CD14-positive monocyte (primary cell): ENCODE results near the gene UNG. TPM values are rescaled to one million over a fixed set of nuclear protein-coding genes. Genes with fewer than 3 reads are reported as not detected.

ENCODE experiments used
- DNase-seq, 3 donors: peaks; one replicate each; pipeline ENCODE4 v3.0.0-alpha.2; 2011 to 2022
- H2AFZ ChIP-seq: 2 replicates; pipeline ENCODE4 v1.6.0; 2012; ENCODE audit warnings: mild to moderate bottlenecking, low read depth, low read length, inconsistent platforms; ENCODE audit not compliant: insufficient read depth, poor library complexity, severe bottlenecking
- H3K27ac ChIP-seq, 2 donors: 1 replicate in 1 of 2; 2 replicates in 1 of 2; pipeline ENCODE4 v1.5.1; 2012 to 2013; ENCODE audit warnings: low read length in 2 of 2, control low read depth in 1 of 2, inconsistent platforms in 1 of 2, low read depth in 1 of 2, mild to moderate bottlenecking in 1 of 2
- H3K27me3 ChIP-seq, 2 donors: one replicate each; pipeline versions ENCODE4 v1.6.0 to v1.6.1; 2011 to 2013; ENCODE audit warnings: low read length in 2 of 2; ENCODE audit not compliant: control insufficient read depth in 2 of 2, insufficient read depth in 2 of 2
- H3K36me3 ChIP-seq, 2 donors: replicated peaks in 1 of 2; 1 replicate in 1 of 2; 2 replicates in 1 of 2; pipeline versions ENCODE4 v1.5.1 to v1.6.1; 2012 to 2013; ENCODE audit warnings: low read length in 2 of 2, control low read depth in 1 of 2, inconsistent platforms in 1 of 2, mild to moderate bottlenecking in 1 of 2; ENCODE audit not compliant: insufficient read depth in 2 of 2, control insufficient read depth in 1 of 2
- H3K4me1 ChIP-seq, 2 donors: 1 replicate in 1 of 2; 2 replicates in 1 of 2; pipeline versions ENCODE4 v1.5.1 to v1.6.1; 2012 to 2013; ENCODE audit warnings: low read length in 2 of 2, control low read depth in 1 of 2, inconsistent platforms in 1 of 2, mild to moderate bottlenecking in 1 of 2, moderate library complexity in 1 of 2; ENCODE audit not compliant: insufficient read depth in 2 of 2, control insufficient read depth in 1 of 2
- H3K4me2 ChIP-seq: replicated peaks from 2 replicates; pipeline ENCODE3; 2012; ENCODE audit warnings: low read length, moderate library complexity, mild to moderate bottlenecking; ENCODE audit not compliant: poor library complexity, severe bottlenecking; ENCODE audit errors: extremely low read depth
- H3K4me3 ChIP-seq, 3 experiments: fragments of 200-600 bp in 1 of 3; sonication (generic) in 1 of 3; replicated peaks in 1 of 3; 1 replicate in 2 of 3; 2 replicates in 1 of 3; pipeline ENCODE4 v1.5.1; 2011 to 2013; ENCODE audit warnings: low read length in 3 of 3, mild to moderate bottlenecking in 3 of 3, control low read depth in 2 of 3, low read depth in 2 of 3, inconsistent platforms in 1 of 3, moderate library complexity in 1 of 3
- H3K79me2 ChIP-seq: 2 replicates; pipeline ENCODE4 v1.6.0; 2012; ENCODE audit warnings: mild to moderate bottlenecking, control low read depth, inconsistent platforms, low read length, moderate library complexity; ENCODE audit not compliant: insufficient read depth
- H3K9ac ChIP-seq: 2 replicates; pipeline ENCODE4 v1.6.0; 2017; ENCODE audit warnings: low read length, mild to moderate bottlenecking; ENCODE audit not compliant: insufficient read depth, poor library complexity, severe bottlenecking
- H3K9me3 ChIP-seq, 2 donors: replicated peaks in 1 of 2; 1 replicate in 1 of 2; 2 replicates in 1 of 2; pipeline versions ENCODE4 v1.5.1 to v1.6.1; 2012 to 2013; ENCODE audit warnings: low read length in 2 of 2, control low read depth in 1 of 2; ENCODE audit not compliant: control insufficient read depth in 1 of 2, insufficient read depth in 1 of 2
- H4K20me1 ChIP-seq: 2 replicates; pipeline ENCODE4 v1.6.0; 2012; ENCODE audit warnings: mild to moderate bottlenecking, low read length, control low read depth, moderate library complexity; ENCODE audit not compliant: insufficient read depth
- H3K27ac Mint-ChIP-seq, 7 donors: one replicate each; pipeline ENCODE4 v1.8.0; 2020; ENCODE audit warnings: mild to moderate bottlenecking in 7 of 7, mixed read lengths in 7 of 7, moderate library complexity in 6 of 7, inconsistent platforms in 2 of 7
- H3K27me3 Mint-ChIP-seq, 3 donors: one replicate each; pipeline ENCODE4 v1.8.0; 2021 to 2022; ENCODE audit warnings: low read depth in 3 of 3, mild to moderate bottlenecking in 3 of 3, mixed read lengths in 3 of 3, moderate library complexity in 3 of 3, inconsistent platforms in 1 of 3
- H3K36me3 Mint-ChIP-seq, 2 donors: one replicate each; pipeline ENCODE4 v1.8.0; 2020; ENCODE audit warnings: mixed read lengths in 2 of 2, inconsistent platforms in 1 of 2, mild to moderate bottlenecking in 1 of 2
- H3K4me1 Mint-ChIP-seq: one replicate; pipeline ENCODE4 v1.8.0; 2020; ENCODE audit warnings: mild to moderate bottlenecking, mixed read lengths
- H3K4me3 Mint-ChIP-seq, 2 donors: one replicate each; pipeline ENCODE4 v1.8.0; 2020; ENCODE audit warnings: mild to moderate bottlenecking in 2 of 2, mixed read lengths in 2 of 2, moderate library complexity in 1 of 2
- H3K9me3 Mint-ChIP-seq, 7 donors: one replicate each; pipeline ENCODE4 v1.8.0; 2020 to 2022; ENCODE audit warnings: mixed read lengths in 7 of 7, mild to moderate bottlenecking in 6 of 7, moderate library complexity in 6 of 7, inconsistent platforms in 2 of 7
- CTCF ChIP-seq: fragments of 200-600 bp; IDR thresholded peaks from one replicate; pipeline ENCODE4 v1.8.0; 2022; ENCODE audit warnings: antibody characterized with exemption, mild to moderate bottlenecking
- WGBS: methylation state at CpG from one replicate; pipeline ENCODE4 v1.1.5; 2013; ENCODE audit warnings: missing lambda C conversion rate; ENCODE audit not compliant: insufficient coverage; 5-methylcytosine and 5-hydroxymethylcytosine counted together
- intact Hi-C, 2 donors: fragments of 100-400 bp; cut with micrococcal nuclease; formaldehyde crosslinking; loops; one replicate each; pipeline versions ENCODE4 v1.15.0 to v1.15.1; 2023
- polyA plus RNA-seq, 3 donors: library from polyadenylated mRNA; depleted of rRNA in 1 of 3; unstranded in 2 of 3; stranded (reverse) in 1 of 3; fragments of 300-500 nt in 2 of 3; fragments of >200 nt in 1 of 3; fragmentation: Illumina TruSeq in 2 of 3; gene quantifications; 1 replicate in 2 of 3; 2 replicates in 1 of 3; pipeline ENCODE4 v1.2.3, GENCODE V29; 2012 to 2021

UNG gene
- polyA plus RNA-seq, 3 donors = 1.1 to 2.1 (median 2.0) TPM

DNA sequence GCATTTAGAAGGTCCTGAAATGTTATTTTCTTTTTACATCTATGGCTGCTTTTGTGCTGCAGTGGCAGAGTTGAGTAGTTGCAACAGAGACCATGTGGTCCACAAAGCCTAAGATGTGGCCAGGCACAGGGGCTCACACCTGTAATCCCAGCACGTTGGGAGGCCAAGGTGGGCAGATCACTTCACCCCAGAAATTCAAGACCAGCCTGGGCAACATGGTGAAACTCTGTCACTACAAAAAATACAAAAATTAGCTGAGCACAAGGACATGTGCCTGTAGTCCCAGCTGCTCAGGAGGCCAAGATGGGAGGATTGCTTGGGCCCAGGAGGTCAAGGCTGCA lies 31.6 kb upstream of the UNG start:
- Histone ChIP-seq H3K27me3 (no peaks in the 10 kb centered on the region), H3K4me3 (no peak overlapping the region), H3K79me2 (no peaks in the 10 kb centered on the region), H3K27ac (no peak overlapping the region), H3K36me3 (peaks cover 21 to 43% of the 10 kb centered on the region in 2 donors), H4K20me1 (no peaks in the 10 kb centered on the region), H3K4me1 (no peaks in the 10 kb centered on the region), H2AFZ (no peak overlapping the region), H3K9me3 (no peaks in the 10 kb centered on the region), H3K9ac (no peak overlapping the region), H3K4me2 (no peak overlapping the region)
- H3K36me3 Mint-ChIP-seq = peaks cover 37 to 46% of the 10 kb centered on the region in 2 donors
- peaks cover 0 to 4% (median 1%) of the 10 kb centered on the region in 7 donors for H3K9me3 Mint-ChIP-seq
- H3K4me1 Mint-ChIP-seq = no peaks in the 10 kb centered on the region
- no peak overlapping the region for H3K4me3 Mint-ChIP-seq
- H3K27ac Mint-ChIP-seq = no peak overlapping the region
- H3K27me3 Mint-ChIP-seq = peaks cover 0 to 2% (median 1%) of the 10 kb centered on the region in 3 donors
- intact Hi-C loops = no loop called here
- WGBS = 100% methylated on average over 1 of the region's 1 CpG
- TF ChIP-seq CTCF = no peak
- no peak for DNase-seq

DNA sequence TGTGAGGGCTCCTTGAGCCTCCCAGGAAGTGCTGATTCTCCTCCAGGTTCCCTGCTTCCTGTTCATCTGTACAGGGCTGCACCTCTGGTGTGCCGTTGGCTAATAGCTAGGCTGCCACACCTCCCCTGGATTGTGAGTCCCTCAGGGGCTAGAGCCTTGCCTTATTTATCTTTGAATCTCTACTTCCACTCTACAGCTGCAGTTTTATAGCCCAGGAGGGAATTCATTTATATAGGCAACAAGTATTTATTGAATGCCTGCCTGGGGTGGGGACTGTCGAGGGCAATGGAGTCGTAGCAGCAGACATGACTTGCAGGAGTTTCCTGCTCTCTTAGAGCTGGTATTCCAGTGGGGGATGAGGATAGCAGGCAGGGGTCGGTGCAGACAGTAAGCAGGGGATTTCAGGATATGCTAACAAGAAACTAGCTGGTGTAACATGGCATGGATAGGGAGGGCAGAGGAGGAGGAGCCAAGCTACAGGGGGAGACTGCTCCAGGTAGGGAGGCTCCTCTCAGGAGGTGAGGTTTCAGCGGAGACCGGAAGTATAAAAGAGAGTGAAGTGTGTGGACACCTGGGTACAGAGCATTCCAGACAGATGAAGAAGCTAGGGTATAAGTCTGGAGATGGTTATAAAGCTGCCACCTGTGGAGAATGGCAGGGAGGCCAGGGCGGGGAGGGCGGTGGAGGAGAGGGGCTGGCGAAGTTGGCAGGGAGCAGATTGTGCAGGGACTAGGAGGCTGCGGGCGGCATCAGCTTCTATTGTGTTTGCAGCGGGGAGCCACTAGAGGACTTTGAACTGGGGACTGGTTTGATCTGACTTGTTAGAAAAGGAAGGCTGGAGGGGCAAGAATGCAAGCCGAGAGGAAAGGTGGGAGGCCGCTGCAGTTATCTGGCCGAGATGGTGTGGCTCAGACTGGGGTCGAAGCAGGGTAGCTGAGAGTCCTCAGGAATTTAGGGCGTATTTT lies 27.8 kb upstream of the UNG start:
- peaks cover 56 to 68% of the 10 kb centered on the region in 2 donors for H3K36me3 Mint-ChIP-seq
- peak overlapping the region in 2 of 7 donors; percentile 64 for H3K27ac Mint-ChIP-seq
- Histone ChIP-seq H3K4me2 (no peak overlapping the region), H3K27ac (no peak overlapping the region), H3K36me3 (peaks cover 44 to 72% of the 10 kb centered on the region in 2 donors), H3K9ac (no peak overlapping the region), H3K27me3 (no peaks in the 10 kb centered on the region), H3K4me1 (no peaks in the 10 kb centered on the region), H2AFZ (no peak overlapping the region), H3K79me2 (no peaks in the 10 kb centered on the region), H4K20me1 (no peaks in the 10 kb centered on the region), H3K4me3 (no peak overlapping the region), H3K9me3 (no peaks in the 10 kb centered on the region)
- no peak for DNase-seq
- H3K4me1 Mint-ChIP-seq = no peaks in the 10 kb centered on the region
- peaks cover 0 to under 1% (median 0%) of the 10 kb centered on the region in 7 donors for H3K9me3 Mint-ChIP-seq
- H3K4me3 Mint-ChIP-seq = peak overlapping the region in 1 of 2 donors; percentile 42
- no peak for TF ChIP-seq CTCF
- intact Hi-C loops = no loop called here
- H3K27me3 Mint-ChIP-seq = peaks cover 0 to 2% (median 0%) of the 10 kb centered on the region in 3 donors
- WGBS = 99% methylated on average over 17 of the region's 17 CpGs
